IPS DF 6.9 (cell line): ENCODE results near the gene TCP11L1.
"Not testable (repeated sequence)": the region's sequence is repeated elsewhere in the genome, so short reads cannot be mapped to it uniquely, and the experiment has no call there.

Source experiments
- DNase-seq: peaks from one replicate; pipeline ENCODE4 v3.0.0-alpha.2; 2013; ENCODE audit warnings: low read depth, low spot score
- H3K27ac ChIP-seq: one replicate; pipeline ENCODE4 v1.5.1; 2013; ENCODE audit warnings: low read length, control low read depth
- H3K27me3 ChIP-seq: 2 replicates; pipeline ENCODE4 v1.6.1; 2013; ENCODE audit warnings: mild to moderate bottlenecking, low read length; ENCODE audit not compliant: control insufficient read depth, insufficient read depth
- H3K36me3 ChIP-seq: 2 replicates; pipeline ENCODE4 v1.6.1; 2013; ENCODE audit warnings: low read length; ENCODE audit not compliant: control insufficient read depth, insufficient read depth
- H3K4me1 ChIP-seq: 2 replicates; pipeline ENCODE4 v1.6.1; 2013; ENCODE audit warnings: low read length; ENCODE audit not compliant: control insufficient read depth, insufficient read depth
- H3K4me3 ChIP-seq: 2 replicates; pipeline ENCODE4 v1.5.1; 2013; ENCODE audit warnings: mild to moderate bottlenecking, low read length
- H3K9me3 ChIP-seq: 2 replicates; pipeline ENCODE4 v1.6.1; 2013; ENCODE audit warnings: low read length, inconsistent platforms; ENCODE audit not compliant: control insufficient read depth, insufficient read depth
- WGBS: extraction: QIAGEN DNeasy Blood & Tissue Kit; methylation state at CpG from one replicate; pipeline ENCODE4 v1.1.7; 2013; ENCODE audit warnings: mixed read lengths, missing lambda C conversion rate; ENCODE audit not compliant: insufficient read length, insufficient coverage; 5-methylcytosine and 5-hydroxymethylcytosine counted together

TCP11L1 gene

DNA sequence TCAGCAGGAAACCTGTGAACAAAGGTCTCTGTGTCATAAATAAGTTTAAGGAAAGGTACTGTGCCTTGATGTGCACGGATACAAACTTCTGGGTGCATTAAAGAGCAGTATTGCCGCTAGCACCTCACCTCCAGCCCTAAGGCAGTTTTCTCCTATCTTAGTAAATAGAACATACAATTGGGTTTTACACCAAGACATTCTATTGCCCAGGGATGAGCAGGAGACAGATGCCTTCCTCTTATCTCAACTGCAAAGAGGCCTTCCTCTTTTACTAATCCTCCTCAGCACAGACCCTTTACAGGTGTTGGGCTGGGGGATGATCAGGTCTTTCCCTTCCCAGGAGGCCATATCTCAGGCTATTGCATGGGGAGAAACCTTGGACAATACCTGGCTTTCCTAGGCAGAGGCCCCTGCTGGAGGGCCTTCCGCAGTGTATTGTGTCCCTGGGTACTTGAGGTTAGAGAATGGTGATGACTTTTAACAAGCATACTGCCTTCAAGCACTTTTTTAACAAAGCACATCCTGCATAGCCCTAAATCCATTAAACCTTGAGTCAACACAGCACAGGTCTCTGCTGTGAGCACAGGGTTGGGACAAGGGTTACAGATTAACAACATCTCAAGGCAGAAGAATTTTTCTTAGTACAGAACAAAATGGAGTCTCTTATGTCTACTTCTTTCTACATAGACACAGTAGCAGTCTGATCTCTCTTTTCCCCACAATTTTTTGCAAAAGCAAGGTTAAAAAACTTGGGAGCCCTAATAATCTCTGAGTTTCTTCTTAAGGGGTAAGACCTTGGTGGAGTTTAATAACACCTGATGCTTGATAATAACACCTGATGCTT is 10.4 kb downstream of the TCP11L1 start:
- H3K9me3 ChIP-seq, H3K4me3 ChIP-seq, H3K4me1 ChIP-seq, H3K36me3 ChIP-seq, DNase-seq, H3K27me3 ChIP-seq, H3K27ac ChIP-seq: not testable (repeated sequence)
- WGBS: no CpG with 5 or more reads among the region's 3 CpGs

DNA sequence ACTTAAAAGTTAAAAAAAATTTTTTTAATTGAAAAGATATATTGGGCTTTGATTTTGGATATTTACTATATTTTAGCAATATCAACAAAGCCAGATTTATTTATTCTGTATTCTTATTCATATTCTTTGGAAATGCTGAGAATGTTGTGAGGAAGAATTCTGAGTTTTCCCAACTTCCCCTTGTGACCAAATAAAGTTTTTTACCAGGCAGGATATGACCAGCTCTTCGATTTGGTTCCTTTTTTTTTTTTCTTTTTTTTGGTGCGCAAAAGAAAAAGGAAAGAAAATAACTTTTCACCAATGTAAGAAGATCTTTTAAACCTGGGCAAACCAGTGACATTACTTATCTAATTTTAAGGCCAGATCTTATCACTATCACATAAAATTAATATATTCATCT is 12.9 kb downstream of the TCP11L1 start:
- H3K4me1 ChIP-seq: no peaks in the 10 kb centered on the region
- no peaks in the 10 kb centered on the region for H3K9me3 ChIP-seq
- H3K4me3 ChIP-seq: no peak overlapping the region
- DNase-seq: no peak
- WGBS: no CpG with 5 or more reads among the region's 2 CpGs
- H3K27me3 ChIP-seq: no peaks in the 10 kb centered on the region
- H3K36me3 ChIP-seq: no peaks in the 10 kb centered on the region
- no peak overlapping the region for H3K27ac ChIP-seq

DNA sequence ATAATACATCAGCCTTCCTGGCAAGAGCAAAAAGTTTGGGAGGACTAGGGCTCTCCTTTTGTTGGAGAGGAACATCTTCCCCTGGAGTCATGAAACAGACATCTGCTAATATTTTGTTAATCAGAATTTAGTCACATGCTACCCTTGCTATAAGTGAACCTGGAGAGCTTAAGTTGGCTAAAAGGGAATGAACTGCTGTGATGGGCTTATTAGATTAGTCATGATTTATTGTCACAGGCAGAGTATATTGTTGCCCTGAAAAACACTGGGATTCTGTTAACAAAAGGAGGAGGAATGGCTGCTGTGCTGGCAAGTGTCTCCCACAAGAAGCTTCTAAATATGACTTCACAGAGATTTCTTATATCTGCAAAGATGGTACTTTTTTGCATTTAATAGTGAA is 16.0 kb downstream of the TCP11L1 start:
- H3K4me1 ChIP-seq: no peaks in the 10 kb centered on the region
- no peak overlapping the region for H3K4me3 ChIP-seq
- H3K36me3 ChIP-seq: no peaks in the 10 kb centered on the region
- no peak overlapping the region for H3K27ac ChIP-seq
- no peak for DNase-seq
- H3K27me3 ChIP-seq: no peaks in the 10 kb centered on the region
- no peaks in the 10 kb centered on the region for H3K9me3 ChIP-seq

DNA sequence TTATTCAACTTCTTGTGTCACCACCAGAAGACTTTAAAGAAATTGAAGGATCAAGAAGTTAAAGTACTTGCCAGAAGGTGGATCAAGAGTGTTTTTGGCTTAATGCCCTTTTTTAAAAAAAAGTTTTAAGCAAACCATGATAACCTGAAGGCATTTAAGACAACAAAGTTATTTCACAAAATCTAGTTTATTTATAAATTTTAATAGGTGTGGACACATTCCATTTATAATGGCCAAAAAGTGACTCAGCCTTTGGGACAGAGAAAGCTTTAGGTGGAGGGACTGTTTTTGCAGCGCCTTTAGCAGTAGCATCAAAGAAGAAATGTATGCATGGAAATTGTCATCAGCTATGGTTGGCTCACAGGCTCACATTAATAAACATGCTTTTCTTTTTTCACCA is 17.9 kb downstream of the TCP11L1 start:
- no peaks in the 10 kb centered on the region; the same call in 1 of the 2 replicates for H3K36me3 ChIP-seq
- H3K4me3 ChIP-seq: no peak overlapping the region
- no peaks in the 10 kb centered on the region for H3K4me1 ChIP-seq
- WGBS: no CpG with 5 or more reads among the region's 1 CpG
- no peaks in the 10 kb centered on the region for H3K9me3 ChIP-seq
- no peak overlapping the region for H3K27ac ChIP-seq
- no peaks in the 10 kb centered on the region for H3K27me3 ChIP-seq
- no peak for DNase-seq

DNA sequence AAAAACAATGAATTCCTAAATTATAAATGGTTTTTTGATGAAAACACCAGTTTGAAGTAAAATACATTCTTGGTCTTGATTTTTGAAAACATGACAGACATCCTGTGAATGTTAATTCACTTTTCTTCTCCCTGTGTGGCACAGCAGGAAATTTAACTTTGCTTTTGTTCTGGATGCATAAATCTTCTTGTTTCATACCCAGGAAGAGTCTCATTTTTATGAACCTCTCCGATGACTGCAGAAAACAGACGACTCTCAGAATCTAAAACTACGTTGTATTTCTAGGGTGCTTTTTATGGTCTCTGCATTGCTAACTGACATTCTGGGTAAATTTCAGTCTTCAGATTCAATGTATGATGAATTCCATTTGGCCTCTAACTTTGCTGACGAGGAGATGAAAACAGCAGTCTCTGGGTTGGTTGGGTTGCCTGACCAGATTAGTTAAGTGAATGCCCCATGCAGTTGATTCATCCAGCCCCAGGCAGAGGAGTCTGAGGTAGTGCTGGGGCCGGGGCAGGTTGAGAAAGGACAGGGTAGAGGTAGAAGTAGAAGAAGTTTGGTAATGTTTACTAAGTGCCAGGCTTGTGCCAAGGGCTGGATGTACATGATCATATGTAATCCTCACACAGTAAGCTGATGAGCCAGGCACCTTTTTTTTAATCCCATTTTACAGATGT is 20.1 kb downstream of the TCP11L1 start:
- whole genome bisulfite sequencing: no CpG with 5 or more reads among the region's 5 CpGs

DNA sequence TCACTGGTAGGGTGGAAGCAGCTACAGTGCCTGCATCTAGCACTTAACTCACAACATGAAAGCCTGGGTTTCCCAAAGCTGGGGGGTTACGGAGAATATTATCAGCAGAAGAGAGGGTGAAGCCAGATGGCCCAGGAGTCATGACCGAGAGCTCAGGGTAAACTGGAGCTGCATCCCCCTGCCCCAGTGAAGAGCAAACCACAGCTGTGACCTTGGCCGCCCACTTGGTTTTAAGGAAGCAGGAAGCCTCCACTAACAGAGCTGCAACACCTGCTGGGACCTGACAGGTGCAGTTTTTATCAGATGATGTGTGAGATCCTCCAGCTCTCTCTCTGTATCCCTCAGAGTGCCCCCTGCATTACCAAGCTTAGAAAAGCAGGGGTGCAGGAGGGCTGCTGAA is 20.9 kb downstream of the TCP11L1 start:
- WGBS: no CpG with 5 or more reads among the region's 3 CpGs
- no peaks in the 10 kb centered on the region; the same call in 1 of the 2 replicates for H3K36me3 ChIP-seq
- no peak overlapping the region for H3K4me3 ChIP-seq
- H3K27ac ChIP-seq: no peak overlapping the region
- H3K27me3 ChIP-seq: no peaks in the 10 kb centered on the region
- no peaks in the 10 kb centered on the region for H3K9me3 ChIP-seq
- no peak for DNase-seq
- no peaks in the 10 kb centered on the region for H3K4me1 ChIP-seq

More for the DNA sequence above, 20.1 kb downstream of the TCP11L1 start:
- Histone ChIP-seq H3K27ac (no peak overlapping the region), H3K36me3 (no peaks in the 10 kb centered on the region; the same call in 1 of the 2 replicates), H3K9me3 (no peaks in the 10 kb centered on the region), H3K4me1 (no peaks in the 10 kb centered on the region), H3K27me3 (no peaks in the 10 kb centered on the region), H3K4me3 (no peak overlapping the region)
- no peak for DNase-seq

DNA sequence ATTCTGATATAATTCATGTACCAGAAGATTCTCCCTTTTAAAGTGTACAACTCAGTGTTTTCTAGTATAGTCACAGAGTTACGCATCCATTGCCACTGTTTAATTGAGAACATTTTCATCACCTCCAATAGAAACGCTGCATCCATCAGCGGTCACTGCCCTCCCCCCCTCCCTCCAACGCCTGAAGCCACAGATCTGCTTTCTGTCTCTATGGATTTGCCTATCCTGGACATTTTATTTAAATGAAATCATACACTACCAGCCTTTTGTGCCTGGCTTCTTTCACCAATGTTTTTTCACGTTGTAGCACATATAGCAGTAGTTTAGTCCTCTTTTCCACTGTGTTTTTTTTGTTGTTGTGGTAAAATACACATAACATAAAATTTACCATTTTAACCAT is 22.8 kb downstream of the TCP11L1 start:
- Histone ChIP-seq H3K36me3 (no peaks in the 10 kb centered on the region; the same call in 1 of the 2 replicates), H3K9me3 (no peaks in the 10 kb centered on the region), H3K27ac (no peak overlapping the region), H3K4me3 (no peak overlapping the region), H3K4me1 (no peaks in the 10 kb centered on the region), H3K27me3 (no peaks in the 10 kb centered on the region)
- no peak for DNase-seq
- WGBS: no CpG with 5 or more reads among the region's 5 CpGs

DNA sequence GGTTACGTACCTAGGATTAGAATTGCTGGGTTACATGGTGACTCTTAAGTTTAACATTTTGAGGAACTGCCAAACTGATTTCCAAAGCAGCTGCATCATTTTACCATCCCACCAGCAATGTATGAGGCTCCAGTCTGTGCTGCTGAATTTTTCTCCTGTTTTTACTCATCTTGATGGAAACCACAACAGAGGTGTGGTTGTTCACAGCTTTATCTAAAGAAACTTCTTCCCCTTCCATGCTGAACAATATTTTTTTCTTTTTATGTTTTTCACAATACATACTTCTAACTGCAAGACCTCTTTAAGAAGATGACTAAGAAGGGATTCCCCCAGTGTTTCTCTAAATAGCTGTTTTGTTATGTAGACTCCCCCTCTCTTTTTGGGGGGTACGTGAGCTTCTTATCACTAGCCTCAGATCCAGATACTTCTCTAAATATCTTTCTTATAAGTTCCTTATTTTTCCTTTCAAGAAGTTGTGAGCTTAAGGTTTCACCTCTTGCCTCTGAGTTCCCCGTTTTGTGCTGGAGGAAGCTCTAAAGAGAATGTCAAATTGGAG is 24.0 kb downstream of the TCP11L1 start:
- Histone ChIP-seq H3K27me3 (no peaks in the 10 kb centered on the region), H3K36me3 (no peaks in the 10 kb centered on the region; the same call in 1 of the 2 replicates), H3K9me3 (no peaks in the 10 kb centered on the region), H3K4me3 (no peak overlapping the region), H3K27ac (no peak overlapping the region), H3K4me1 (no peaks in the 10 kb centered on the region)
- no peak for DNase-seq
- no CpG with 5 or more reads among the region's 3 CpGs for WGBS

DNA sequence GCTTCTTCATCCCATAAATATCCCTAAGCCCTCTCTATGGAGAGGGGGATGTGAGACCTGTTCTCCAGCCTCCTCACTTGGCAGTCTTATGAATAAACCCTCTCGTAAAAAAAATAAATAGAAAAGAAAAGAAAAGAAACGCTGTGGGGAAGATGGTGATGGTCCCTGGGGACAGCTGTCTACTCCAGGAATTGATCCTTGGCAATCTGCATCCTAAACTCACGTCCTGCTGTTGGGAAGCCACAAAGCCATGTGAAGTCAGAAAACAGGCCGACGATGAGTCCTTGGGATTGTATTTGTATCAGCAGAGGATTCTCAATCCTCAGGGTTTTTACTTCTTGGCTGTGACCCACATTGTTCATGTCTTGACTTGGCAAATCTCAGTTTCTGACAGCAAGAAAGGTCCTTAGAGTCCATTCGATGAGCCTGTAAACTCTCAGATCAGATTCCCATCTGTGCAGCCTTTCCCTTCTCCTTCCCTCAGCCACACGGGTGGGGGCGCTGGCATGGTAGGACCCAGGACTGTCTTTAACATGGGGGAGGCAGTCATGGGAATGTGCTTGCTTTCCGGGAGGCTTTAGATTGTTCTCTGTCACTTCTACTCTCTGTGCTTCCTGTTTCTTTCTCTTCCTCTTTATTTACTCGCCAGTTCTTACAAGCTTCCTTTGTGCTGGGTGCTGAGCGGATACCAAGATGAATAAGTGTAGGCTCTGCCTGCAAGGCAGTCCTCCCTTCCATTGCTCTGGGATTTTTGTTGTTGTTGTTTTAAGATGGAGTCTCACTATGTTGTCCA is 24.9 kb downstream of the TCP11L1 start:
- no peak for DNase-seq
- H3K36me3 ChIP-seq: no peaks in the 10 kb centered on the region; the same call in 1 of the 2 replicates
- no peaks in the 10 kb centered on the region for H3K27me3 ChIP-seq
- no peaks in the 10 kb centered on the region for H3K9me3 ChIP-seq
- no peak overlapping the region for H3K4me3 ChIP-seq
- H3K27ac ChIP-seq: no peak overlapping the region
- no CpG with 5 or more reads among the region's 11 CpGs for WGBS
- no peaks in the 10 kb centered on the region for H3K4me1 ChIP-seq

DNA sequence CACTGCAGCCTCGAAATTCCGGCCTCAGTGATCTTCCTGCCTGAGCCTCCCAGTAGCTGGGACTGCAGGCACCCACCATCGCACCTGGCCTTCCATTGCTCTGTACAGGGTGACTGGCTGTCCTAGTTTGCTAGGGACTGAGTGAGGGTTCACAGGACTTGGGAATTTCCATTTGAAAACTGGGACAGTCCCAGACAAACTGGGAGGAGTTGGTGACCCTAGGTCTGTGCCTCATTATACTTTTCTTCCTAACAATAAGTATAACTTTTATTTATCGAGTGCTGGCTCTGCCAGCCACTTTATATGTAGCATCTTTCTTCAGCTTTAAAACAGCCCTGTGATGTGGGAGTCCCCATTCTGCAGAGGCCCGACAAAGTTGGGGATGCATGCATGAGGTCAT is 25.5 kb downstream of the TCP11L1 start:
- no CpG with 5 or more reads among the region's 5 CpGs for WGBS
- DNase-seq: no peak
- H3K27me3 ChIP-seq: no peaks in the 10 kb centered on the region
- no peak overlapping the region for H3K4me3 ChIP-seq
- no peaks in the 10 kb centered on the region for H3K9me3 ChIP-seq
- H3K36me3 ChIP-seq: no peaks in the 10 kb centered on the region; the same call in 1 of the 2 replicates
- no peak overlapping the region for H3K27ac ChIP-seq
- H3K4me1 ChIP-seq: no peaks in the 10 kb centered on the region
